Mesendoderm (in vitro differentiated cells): Measurements from ENCODE around the gene PPP1R12B.
"Not testable (repeated sequence)": the region's sequence is repeated elsewhere in the genome, so short reads cannot be mapped to it uniquely, and the experiment has no call there.

ENCODE experiments used
- DNase-seq: peaks from one replicate; pipeline ENCODE4 v3.0.0; 2013
- H2AK5ac ChIP-seq: 2 replicates; pipeline ENCODE4 v1.6.1; 2013; ENCODE audit warnings: low read length, inconsistent platforms
- H2BK120ac ChIP-seq: 2 replicates; pipeline ENCODE4 v1.6.1; 2013; ENCODE audit warnings: low read depth, mild to moderate bottlenecking, low read length, moderate library complexity, mixed read lengths
- H2BK15ac ChIP-seq: replicated peaks from 2 replicates; pipeline ENCODE4 v1.6.1; 2013; ENCODE audit warnings: low read depth, mild to moderate bottlenecking, moderate library complexity
- H2BK5ac ChIP-seq: 2 replicates; pipeline ENCODE4 v1.6.1; 2013; ENCODE audit warnings: low read length, inconsistent platforms
- H3K18ac ChIP-seq: 2 replicates; pipeline ENCODE4 v1.6.1; 2013; ENCODE audit warnings: mild to moderate bottlenecking, low read length, mixed read lengths
- H3K23ac ChIP-seq: one replicate; pipeline ENCODE4 v1.6.1; 2013; ENCODE audit warnings: low read length
- H3K27ac ChIP-seq: 2 replicates; pipeline ENCODE4 v1.5.1; 2013; ENCODE audit warnings: low read depth, mild to moderate bottlenecking, inconsistent platforms, low read length, moderate library complexity
- H3K27me3 ChIP-seq: 2 replicates; pipeline ENCODE4 v1.6.1; 2013; ENCODE audit warnings: low read length, control low read depth, mild to moderate bottlenecking, inconsistent platforms; ENCODE audit not compliant: insufficient read depth, poor library complexity
- H3K36me3 ChIP-seq: 2 replicates; pipeline ENCODE4 v1.6.1; 2013; ENCODE audit warnings: low read length, inconsistent platforms; ENCODE audit not compliant: control insufficient read depth, insufficient read depth
- H3K4ac ChIP-seq: one replicate; pipeline ENCODE4 v1.6.1; 2013; ENCODE audit warnings: low read depth, mild to moderate bottlenecking, low read length, moderate library complexity
- H3K4me1 ChIP-seq: 2 replicates; pipeline ENCODE4 v1.6.1; 2013; ENCODE audit warnings: low read depth, low read length, inconsistent platforms; ENCODE audit not compliant: control insufficient read depth
- H3K4me2 ChIP-seq: 2 replicates; pipeline ENCODE4 v1.6.1; 2013; ENCODE audit warnings: low read length
- H3K4me3 ChIP-seq: 2 replicates; pipeline ENCODE4 v1.5.1; 2013; ENCODE audit warnings: mild to moderate bottlenecking, low read length
- H3K56ac ChIP-seq: one replicate; pipeline ENCODE4 v1.6.1; 2013; ENCODE audit warnings: low read length
- H3K79me1 ChIP-seq: 2 replicates; pipeline ENCODE4 v1.6.1; 2013; ENCODE audit warnings: low read length, inconsistent platforms
- H3K79me2 ChIP-seq: 2 replicates; pipeline ENCODE4 v1.6.1; 2013; ENCODE audit warnings: mild to moderate bottlenecking, low read length; ENCODE audit not compliant: control insufficient read depth, insufficient read depth
- H3K9ac ChIP-seq: 2 replicates; pipeline ENCODE4 v1.6.1; 2013; ENCODE audit warnings: low read length, inconsistent platforms
- H4K5ac ChIP-seq: one replicate; pipeline ENCODE4 v1.6.1; 2013; ENCODE audit warnings: low read length
- H4K8ac ChIP-seq: one replicate; pipeline ENCODE4 v1.6.1; 2013; ENCODE audit warnings: low read depth, mild to moderate bottlenecking, control low read depth, low read length, moderate library complexity
- whole genome bisulfite sequencing: extraction: QIAGEN DNeasy Blood & Tissue Kit; methylation state at CpG from one replicate; pipeline ENCODE4 v1.1.7; 2013; ENCODE audit warnings: low lambda C conversion rate, missing lambda C conversion rate; ENCODE audit not compliant: insufficient coverage; ENCODE audit errors: extremely low coverage; 5-methylcytosine and 5-hydroxymethylcytosine counted together

PPP1R12B gene

DNA sequence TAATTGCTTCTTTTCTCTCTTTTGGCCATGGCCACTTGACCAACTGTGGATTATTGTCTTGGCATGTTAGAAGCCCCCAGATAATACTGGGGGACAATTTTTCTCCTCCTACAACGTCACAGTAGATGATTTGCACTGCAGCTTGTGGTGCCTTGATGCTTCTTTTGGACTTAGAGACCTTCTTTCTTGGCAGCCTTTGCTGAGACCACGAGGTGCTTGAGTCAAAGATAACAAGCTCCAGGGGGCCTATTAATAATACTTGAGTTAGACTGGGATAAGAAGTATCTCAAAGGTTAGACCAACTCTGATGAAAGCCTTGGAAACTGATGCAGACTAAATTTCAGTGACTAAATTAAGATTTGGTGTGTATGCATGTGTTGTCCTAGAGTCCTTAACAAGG, 3.2 kb downstream of the PPP1R12B start:
- Histone ChIP-seq H2BK15ac (no peak overlapping the region), H3K79me2 (no peaks in the 10 kb centered on the region), H3K4me1 (no peaks in the 10 kb centered on the region), H3K9ac (no peak overlapping the region), H3K4me2 (no peak overlapping the region), H3K27ac (no peak overlapping the region), H2BK120ac (no peak overlapping the region), H3K4ac (no peak overlapping the region), H2AK5ac (no peak overlapping the region), H3K4me3 (no peak overlapping the region), H3K27me3 (no peaks in the 10 kb centered on the region), H4K5ac (no peak overlapping the region), H3K23ac (no peak overlapping the region), H4K8ac (no peak overlapping the region), H3K56ac (no peak overlapping the region), H2BK5ac (no peak overlapping the region), H3K79me1 (no peaks in the 10 kb centered on the region), H3K36me3 (no peaks in the 10 kb centered on the region), H3K18ac (no peak overlapping the region)
- DNase-seq, result no peak
- no CpG with 5 or more reads among the region's 2 CpGs for WGBS

DNA sequence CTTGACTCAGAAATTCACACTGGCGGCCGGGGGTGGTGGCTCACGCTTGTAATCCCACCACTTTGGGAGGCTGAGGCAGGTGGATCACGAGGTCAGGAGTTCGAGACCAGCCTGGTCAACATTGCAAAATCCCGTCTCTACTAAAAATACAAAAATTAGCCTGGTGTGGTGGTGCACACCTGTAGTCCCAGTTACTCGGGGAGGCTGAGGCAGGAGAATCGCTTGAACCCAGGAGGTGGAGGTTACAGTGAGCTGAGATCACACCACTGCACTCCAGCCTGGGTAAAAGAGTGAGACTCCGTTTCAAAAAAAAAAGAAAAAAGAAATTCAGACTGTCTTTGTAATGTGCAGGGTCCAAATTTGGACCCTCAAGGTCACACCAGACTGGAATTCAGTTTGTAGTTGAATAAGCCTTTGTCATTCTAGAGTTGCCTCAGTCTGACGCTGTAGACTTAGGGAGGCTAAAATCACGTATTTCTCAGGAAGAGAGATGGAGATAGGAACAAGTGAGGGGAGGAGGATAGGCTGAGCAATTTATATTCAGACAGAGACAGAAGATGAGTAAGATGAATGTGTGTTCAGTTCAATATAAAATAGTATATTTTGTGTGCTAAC, 4.2 kb downstream of the PPP1R12B start:
- not testable (repeated sequence) for H3K18ac ChIP-seq, H3K56ac ChIP-seq

DNA sequence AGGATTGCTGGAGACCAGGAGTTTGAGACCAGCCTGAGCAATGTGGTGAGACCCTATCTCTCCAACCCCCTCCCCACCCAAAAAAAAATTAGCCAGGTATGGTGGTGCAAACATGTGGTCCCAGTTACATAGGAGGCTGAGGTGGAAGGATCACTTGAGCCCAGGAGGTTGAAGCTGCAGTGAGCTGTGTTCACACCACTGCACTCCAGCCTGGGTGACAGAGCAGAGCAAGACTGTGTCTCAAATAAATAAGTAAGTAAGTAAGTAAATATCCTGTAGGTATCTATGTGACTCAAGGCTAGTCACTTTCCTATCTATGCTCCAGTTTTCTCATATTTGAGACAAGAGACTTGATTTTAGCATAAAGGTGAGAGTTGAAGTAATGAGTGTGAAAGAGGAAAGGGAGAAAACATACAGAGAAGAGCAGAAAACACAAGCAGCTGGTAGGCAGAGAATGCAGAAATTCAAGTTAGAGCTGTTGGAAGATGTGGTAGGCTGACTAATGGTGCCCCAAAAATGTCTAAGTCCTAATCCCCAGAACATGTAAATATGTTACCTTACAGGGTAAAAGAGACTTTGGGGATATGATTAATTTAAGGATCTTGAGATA, 7.5 kb downstream of the PPP1R12B start:
- no peak overlapping the region for H3K56ac ChIP-seq
- H3K9ac ChIP-seq, result no peak overlapping the region
- DNase-seq, result no peak
- H3K79me1 ChIP-seq, result no peaks in the 10 kb centered on the region
- H4K5ac ChIP-seq, result no peak overlapping the region
- no peak overlapping the region for H4K8ac ChIP-seq
- H3K27me3 ChIP-seq, result no peaks in the 10 kb centered on the region
- H3K4me1 ChIP-seq, result no peaks in the 10 kb centered on the region
- H2BK5ac ChIP-seq, result no peak overlapping the region
- no peak overlapping the region for H3K27ac ChIP-seq
- no peak overlapping the region for H3K18ac ChIP-seq
- no peak overlapping the region for H2AK5ac ChIP-seq
- H3K79me2 ChIP-seq, result no peaks in the 10 kb centered on the region
- H3K4me3 ChIP-seq, result no peak overlapping the region
- H3K4ac ChIP-seq, result no peak overlapping the region
- no peak overlapping the region for H2BK15ac ChIP-seq
- H3K4me2 ChIP-seq, result no peak overlapping the region
- no peaks in the 10 kb centered on the region for H3K36me3 ChIP-seq
- H3K23ac ChIP-seq, result no peak overlapping the region
- no peak overlapping the region for H2BK120ac ChIP-seq

More for the DNA sequence above, 4.2 kb downstream of the PPP1R12B start:
- not testable (repeated sequence) for H3K4me1 ChIP-seq, H2BK5ac ChIP-seq, DNase-seq, H2BK120ac ChIP-seq, H3K79me1 ChIP-seq, H4K8ac ChIP-seq, H3K27ac ChIP-seq, H2AK5ac ChIP-seq, H3K4ac ChIP-seq, H3K4me2 ChIP-seq, H3K4me3 ChIP-seq, H3K9ac ChIP-seq, H4K5ac ChIP-seq, H2BK15ac ChIP-seq, H3K36me3 ChIP-seq, H3K27me3 ChIP-seq, H3K23ac ChIP-seq, H3K79me2 ChIP-seq
- WGBS, result no CpG with 5 or more reads among the region's 11 CpGs

DNA sequence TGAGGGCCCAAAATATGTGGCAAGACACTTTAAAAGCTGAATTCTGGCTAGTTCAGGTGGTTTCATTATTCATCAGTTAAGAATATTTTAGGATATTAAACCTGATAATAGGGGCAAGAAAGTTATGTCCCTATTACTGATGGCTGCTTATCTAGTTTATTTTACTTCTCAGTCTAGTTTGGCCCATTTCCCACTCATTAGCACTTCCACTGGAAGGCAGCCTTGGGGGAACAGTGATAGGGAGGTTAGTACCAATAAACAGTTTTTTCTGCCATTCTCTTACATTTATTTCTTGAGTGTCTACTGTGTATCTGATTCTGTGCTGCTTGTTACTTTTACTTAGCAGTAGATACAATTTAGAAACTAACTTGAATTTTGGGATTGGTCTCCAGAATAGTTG, 9.0 kb downstream of the PPP1R12B start:
- Histone ChIP-seq H2BK120ac (no peak overlapping the region), H3K4me1 (no peaks in the 10 kb centered on the region), H3K56ac (no peak overlapping the region), H3K9ac (no peak overlapping the region), H3K18ac (no peak overlapping the region), H3K27me3 (no peaks in the 10 kb centered on the region), H3K36me3 (no peaks in the 10 kb centered on the region), H3K4me2 (no peak overlapping the region), H2BK15ac (no peak overlapping the region), H2AK5ac (no peak overlapping the region), H3K4ac (no peak overlapping the region), H3K27ac (no peak overlapping the region), H3K79me1 (no peaks in the 10 kb centered on the region), H3K23ac (no peak overlapping the region), H4K5ac (no peak overlapping the region), H2BK5ac (no peak overlapping the region), H4K8ac (no peak overlapping the region), H3K4me3 (no peak overlapping the region), H3K79me2 (no peaks in the 10 kb centered on the region)
- no peak for DNase-seq

DNA sequence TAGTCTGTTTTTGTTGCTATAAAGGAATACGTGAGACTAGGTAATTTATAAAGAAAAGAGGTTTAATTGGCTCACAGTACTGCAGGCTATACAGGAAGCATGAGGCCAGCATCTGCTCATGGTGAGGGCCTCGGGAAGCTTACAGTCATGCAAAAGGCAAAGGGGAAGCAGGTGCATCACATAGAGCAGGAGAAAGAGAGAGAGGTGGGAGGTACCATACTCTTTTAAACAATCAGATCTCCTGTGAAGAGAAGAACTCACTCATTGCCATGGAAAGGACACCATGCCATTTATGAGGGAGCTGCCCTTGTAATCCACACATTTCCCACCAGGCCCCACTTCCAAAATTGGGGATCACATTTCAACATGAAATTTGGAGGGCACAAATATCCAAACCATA, 12.7 kb downstream of the PPP1R12B start:
- Histone ChIP-seq H3K4me1 (no peaks in the 10 kb centered on the region), H2BK15ac (no peak overlapping the region), H2BK5ac (no peak overlapping the region), H3K27ac (no peak overlapping the region), H3K56ac (no peak overlapping the region), H3K79me1 (no peaks in the 10 kb centered on the region), H3K79me2 (no peaks in the 10 kb centered on the region), H3K18ac (no peak overlapping the region), H3K23ac (no peak overlapping the region), H2BK120ac (no peak overlapping the region), H3K4me3 (no peak overlapping the region), H3K27me3 (no peaks in the 10 kb centered on the region), H4K5ac (no peak overlapping the region), H3K4ac (no peak overlapping the region), H3K4me2 (no peak overlapping the region), H3K9ac (no peak overlapping the region), H2AK5ac (no peak overlapping the region), H4K8ac (no peak overlapping the region), H3K36me3 (no peaks in the 10 kb centered on the region)
- DNase-seq, result no peak
- WGBS, result no CpG with 5 or more reads among the region's 2 CpGs

DNA sequence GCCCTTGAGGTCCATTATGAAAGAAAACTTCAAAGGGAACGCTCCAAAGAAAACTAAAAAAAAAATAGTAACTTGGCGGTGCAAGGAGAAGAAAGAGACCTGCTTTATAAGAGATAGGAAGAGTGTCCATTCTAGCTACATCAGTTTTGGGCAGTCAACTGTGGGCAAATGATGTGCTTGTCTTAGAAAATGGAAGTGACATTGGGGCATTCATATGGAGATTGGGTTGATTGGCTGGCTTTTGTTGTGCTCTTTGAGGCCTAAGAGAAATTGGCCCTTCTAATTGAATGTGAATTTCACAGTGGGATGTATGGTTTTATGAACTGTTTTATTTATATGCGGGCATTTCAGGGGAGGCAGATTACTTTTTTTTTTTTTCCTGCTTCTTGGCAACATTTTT, 13.2 kb downstream of the PPP1R12B start:
- H3K56ac ChIP-seq, result no peak overlapping the region
- no peak overlapping the region for H2AK5ac ChIP-seq
- H3K27ac ChIP-seq, result no peak overlapping the region
- no peak overlapping the region for H4K5ac ChIP-seq
- no peak for DNase-seq
- no peak overlapping the region for H2BK120ac ChIP-seq
- H3K4ac ChIP-seq, result no peak overlapping the region
- no peaks in the 10 kb centered on the region for H3K79me2 ChIP-seq
- no peak overlapping the region for H2BK15ac ChIP-seq
- no peak overlapping the region for H2BK5ac ChIP-seq
- H3K27me3 ChIP-seq, result no peaks in the 10 kb centered on the region
- no peak overlapping the region for H4K8ac ChIP-seq
- no peak overlapping the region for H3K23ac ChIP-seq
- no peak overlapping the region for H3K18ac ChIP-seq
- no CpG with 5 or more reads among the region's 3 CpGs for WGBS
- H3K36me3 ChIP-seq, result no peaks in the 10 kb centered on the region
- H3K9ac ChIP-seq, result no peak overlapping the region
- no peak overlapping the region for H3K4me3 ChIP-seq
- H3K4me1 ChIP-seq, result no peaks in the 10 kb centered on the region
- no peak overlapping the region for H3K4me2 ChIP-seq
- H3K79me1 ChIP-seq, result no peaks in the 10 kb centered on the region
